Measurements from ENCODE around the gene QPCT.

QPCT gene

GRCh38 chr2:37414470-37414949 lies 70.1 kb downstream of the QPCT start:
- TF ChIP-seq, protein P1, sequence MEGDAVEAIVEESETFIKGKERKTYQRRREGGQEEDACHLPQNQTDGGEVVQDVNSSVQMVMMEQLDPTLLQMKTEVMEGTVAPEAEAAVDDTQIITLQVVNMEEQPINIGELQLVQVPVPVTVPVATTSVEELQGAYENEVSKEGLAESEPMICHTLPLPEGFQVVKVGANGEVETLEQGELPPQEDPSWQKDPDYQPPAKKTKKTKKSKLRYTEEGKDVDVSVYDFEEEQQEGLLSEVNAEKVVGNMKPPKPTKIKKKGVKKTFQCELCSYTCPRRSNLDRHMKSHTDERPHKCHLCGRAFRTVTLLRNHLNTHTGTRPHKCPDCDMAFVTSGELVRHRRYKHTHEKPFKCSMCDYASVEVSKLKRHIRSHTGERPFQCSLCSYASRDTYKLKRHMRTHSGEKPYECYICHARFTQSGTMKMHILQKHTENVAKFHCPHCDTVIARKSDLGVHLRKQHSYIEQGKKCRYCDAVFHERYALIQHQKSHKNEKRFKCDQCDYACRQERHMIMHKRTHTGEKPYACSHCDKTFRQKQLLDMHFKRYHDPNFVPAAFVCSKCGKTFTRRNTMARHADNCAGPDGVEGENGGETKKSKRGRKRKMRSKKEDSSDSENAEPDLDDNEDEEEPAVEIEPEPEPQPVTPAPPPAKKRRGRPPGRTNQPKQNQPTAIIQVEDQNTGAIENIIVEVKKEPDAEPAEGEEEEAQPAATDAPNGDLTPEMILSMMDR (IDR thresholded peaks at IDR 0.05; ENCODE audit: insufficient read depth, missing control alignments), result peak; percentile 97
- DNase-seq (ENCODE audit: insufficient read length, low spot score) (peak; percentile 33), FAIRE-seq (no peak)

GRCh38 chr2:37415128-37415820 lies 70.8 kb downstream of the QPCT start:
- no peak for DNase-seq (ENCODE audit: insufficient read length, low spot score)
- TF ChIP-seq, protein P1 (IDR thresholded peaks at IDR 0.05; ENCODE audit: insufficient read depth, missing control alignments), result peak; percentile 33
- FAIRE-seq, result no peak

GRCh38 chr2:37417321-37417720 lies 72.9 kb downstream of the QPCT start:
- TF ChIP-seq, protein P1 (IDR thresholded peaks at IDR 0.05; ENCODE audit: insufficient read depth, missing control alignments), result no peak
- no peak for DNase-seq (ENCODE audit: insufficient read length, low spot score)
- no peak for FAIRE-seq

GRCh38 chr2:37418956-37419355 lies 74.5 kb downstream of the QPCT start:
- FAIRE-seq (no peak), DNase-seq (ENCODE audit: insufficient read length, low spot score) (no peak)
- TF ChIP-seq, protein P1 (IDR thresholded peaks at IDR 0.05; ENCODE audit: insufficient read depth, missing control alignments), result no peak

GRCh38 chr2:37421686-37422085 lies 77.3 kb downstream of the QPCT start:
- DNase-seq (ENCODE audit: insufficient read length, low spot score), result no peak
- TF ChIP-seq, protein P1 (IDR thresholded peaks at IDR 0.05; ENCODE audit: insufficient read depth, missing control alignments), result no peak
- no peak for FAIRE-seq

DNA sequence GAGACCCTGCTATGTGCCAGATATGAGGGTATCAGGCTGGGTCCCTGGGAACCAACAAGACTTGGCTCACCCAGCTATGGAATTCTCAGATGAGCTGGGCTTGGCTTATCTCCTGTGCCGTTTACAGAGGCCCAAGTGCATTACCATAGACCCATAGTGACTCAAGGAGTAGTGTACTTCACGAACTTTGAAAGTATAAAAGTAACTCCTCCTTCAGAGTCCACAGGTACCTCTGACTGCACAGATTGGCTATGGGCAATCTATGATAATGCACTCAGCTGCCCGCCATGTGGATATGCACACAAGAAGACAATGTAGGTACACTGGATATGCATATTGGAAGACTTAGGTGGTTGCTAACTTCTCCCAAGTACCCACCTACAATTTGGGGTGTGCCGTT lies 78.4 kb downstream of the QPCT start:
- DNase-seq (ENCODE audit: insufficient read length, low spot score) (no peak), FAIRE-seq (no peak)
- TF ChIP-seq, protein P1 (IDR thresholded peaks at IDR 0.05; ENCODE audit: insufficient read depth, missing control alignments), result no peak
